ENCODE results near the gene HOXD9. TPM values are rescaled to one million over a fixed set of nuclear protein-coding genes. Genes with fewer than 3 reads are reported as not detected.
A peak's percentile ranks its signal among the peaks of the same experiment; 100 is the strongest.

HOXD9 gene
- not detected in 2 replicates for polyA plus RNA-seq
- polyA minus RNA-seq: not detected in 2 replicates

DNA sequence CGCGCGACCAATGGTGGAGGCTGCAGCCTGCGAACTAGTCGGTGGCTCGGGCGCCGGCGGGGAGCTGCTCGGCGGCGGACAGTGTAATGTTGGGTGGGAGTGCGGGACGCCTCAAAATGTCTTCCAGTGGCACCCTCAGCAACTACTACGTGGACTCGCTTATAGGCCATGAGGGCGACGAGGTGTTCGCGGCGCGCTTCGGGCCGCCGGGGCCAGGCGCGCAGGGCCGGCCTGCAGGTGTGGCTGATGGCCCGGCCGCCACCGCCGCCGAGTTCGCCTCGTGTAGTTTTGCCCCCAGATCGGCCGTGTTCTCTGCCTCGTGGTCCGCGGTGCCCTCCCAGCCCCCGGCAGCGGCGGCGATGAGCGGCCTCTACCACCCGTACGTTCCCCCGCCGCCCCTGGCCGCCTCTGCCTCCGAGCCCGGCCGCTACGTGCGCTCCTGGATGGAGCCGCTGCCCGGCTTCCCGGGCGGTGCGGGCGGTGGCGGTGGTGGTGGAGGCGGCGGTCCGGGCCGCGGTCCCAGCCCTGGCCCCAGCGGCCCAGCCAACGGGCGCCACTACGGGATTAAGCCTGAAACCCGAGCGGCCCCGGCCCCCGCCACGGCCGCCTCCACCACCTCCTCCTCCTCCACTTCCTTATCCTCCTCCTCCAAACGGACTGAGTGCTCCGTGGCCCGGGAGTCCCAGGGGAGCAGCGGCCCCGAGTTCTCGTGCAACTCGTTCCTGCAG lies at the start of gene HOXD9:
TSS of gene HOXD9 (plus strand) at position 37 of the 728 bp plus-strand sequence. CDS start at position 87, 50 bp downstream.
- Histone ChIP-seq H2AFZ (ENCODE audit: low read depth, low read length) (no peak within 1 kb of the TSS), H3K27ac (ENCODE audit: low read length) (no peak within 1 kb of the TSS), H3K4me2 (ENCODE audit: low read length) (no peak within 1 kb of the TSS), H3K9ac (ENCODE audit: low read length) (no peak within 1 kb of the TSS), H4K20me1 (ENCODE audit: insufficient read depth) (no peaks in the 10 kb centered on the region), H3K9me2 (ENCODE audit: insufficient read depth, low read length) (no peaks in the 10 kb centered on the region), H3K79me2 (replicated peaks; ENCODE audit: insufficient read depth, low read length) (no peaks in the 10 kb centered on the region), H3K36me3 (ENCODE audit: insufficient read depth, low read length) (no peaks in the 10 kb centered on the region), H3K4me3 (ENCODE audit: low read length) (peak within 1 kb of the TSS; percentile 59), H3K9me3 (ENCODE audit: low read length) (peaks cover 3% of the 10 kb centered on the region), H3F3A (ENCODE audit: insufficient read depth, low read length, poor library complexity, severe bottlenecking) (no peaks in the 10 kb centered on the region), H3K27me3 (ENCODE audit: insufficient read depth, low read depth, low read length) (peaks cover 99% of the 10 kb centered on the region)
- TF ChIP-seq SMC3 (conservative IDR thresholded peaks at IDR 0.05; ENCODE audit: poor library complexity) (no peak), EZH2 (IDR thresholded peaks at IDR 0.05; ENCODE audit: borderline replicate concordance, insufficient read depth, low read length, poor library complexity, severe bottlenecking) (peak; percentile 97)

DNA sequence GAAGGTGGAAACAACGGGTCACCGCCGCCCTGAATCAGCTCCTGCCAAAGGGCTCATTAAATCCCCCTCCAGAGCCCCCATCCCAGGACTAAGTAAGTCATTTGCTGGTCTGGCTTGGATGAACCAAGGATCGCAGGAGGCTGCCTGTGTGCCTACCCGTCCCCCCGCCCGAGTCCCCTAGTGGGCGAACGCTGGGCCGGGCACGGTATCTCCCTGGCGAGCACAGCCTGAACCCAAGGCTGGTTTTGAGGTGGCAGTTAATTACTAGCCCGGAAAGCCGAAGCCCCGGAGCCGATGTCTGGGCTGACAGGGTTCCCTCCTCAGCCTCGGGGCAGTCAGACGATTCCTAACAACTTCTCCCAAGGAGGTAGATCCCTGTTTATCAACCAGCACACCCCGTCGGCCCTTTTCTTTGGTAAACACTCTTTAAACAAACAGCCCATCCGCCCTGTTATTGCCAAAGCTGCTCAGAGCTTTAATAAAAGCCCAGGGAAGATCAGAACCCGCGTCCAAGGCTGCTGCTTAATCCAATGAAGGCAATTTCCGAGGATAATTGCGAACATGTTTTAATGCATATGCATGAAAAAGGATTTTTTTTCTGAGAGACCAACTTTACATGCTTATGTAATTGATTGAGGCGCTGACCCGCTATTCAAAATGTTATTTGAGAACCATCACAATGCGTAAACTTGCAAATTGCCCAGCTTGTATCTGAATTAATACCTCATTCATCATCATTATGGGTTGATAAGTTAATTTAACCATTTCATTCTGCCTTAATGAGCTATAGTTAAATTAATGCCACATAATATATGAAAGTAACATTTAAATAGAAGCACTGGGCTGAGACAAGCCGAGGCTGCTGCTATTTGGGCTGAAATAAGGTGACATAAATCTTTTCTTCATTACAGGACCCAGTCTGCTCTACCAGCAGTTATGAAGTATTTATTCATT lies 49.3 kb upstream of the HOXD9 start:
- Histone ChIP-seq H3F3A (ENCODE audit: insufficient read depth, low read length, poor library complexity, severe bottlenecking) (no peaks in the 10 kb centered on the region), H3K4me2 (ENCODE audit: low read length) (no peak overlapping the region), H3K9ac (ENCODE audit: low read length) (no peak overlapping the region), H3K79me2 (replicated peaks; ENCODE audit: insufficient read depth, low read length) (no peaks in the 10 kb centered on the region), H3K4me3 (ENCODE audit: low read length) (no peak overlapping the region), H3K27ac (ENCODE audit: low read length) (no peak overlapping the region), H2AFZ (ENCODE audit: low read depth, low read length) (no peak overlapping the region), H3K27me3 (ENCODE audit: insufficient read depth, low read depth, low read length) (peaks cover 100% of the 10 kb centered on the region), H3K36me3 (ENCODE audit: insufficient read depth, low read length) (no peaks in the 10 kb centered on the region), H3K9me2 (ENCODE audit: insufficient read depth, low read length) (no peaks in the 10 kb centered on the region), H4K20me1 (ENCODE audit: insufficient read depth) (no peaks in the 10 kb centered on the region), H3K9me3 (ENCODE audit: low read length) (peaks cover 4% of the 10 kb centered on the region)
- no peak for TF ChIP-seq RAD21 (conservative IDR thresholded peaks at IDR 0.05)
- TF ChIP-seq, protein P1, sequence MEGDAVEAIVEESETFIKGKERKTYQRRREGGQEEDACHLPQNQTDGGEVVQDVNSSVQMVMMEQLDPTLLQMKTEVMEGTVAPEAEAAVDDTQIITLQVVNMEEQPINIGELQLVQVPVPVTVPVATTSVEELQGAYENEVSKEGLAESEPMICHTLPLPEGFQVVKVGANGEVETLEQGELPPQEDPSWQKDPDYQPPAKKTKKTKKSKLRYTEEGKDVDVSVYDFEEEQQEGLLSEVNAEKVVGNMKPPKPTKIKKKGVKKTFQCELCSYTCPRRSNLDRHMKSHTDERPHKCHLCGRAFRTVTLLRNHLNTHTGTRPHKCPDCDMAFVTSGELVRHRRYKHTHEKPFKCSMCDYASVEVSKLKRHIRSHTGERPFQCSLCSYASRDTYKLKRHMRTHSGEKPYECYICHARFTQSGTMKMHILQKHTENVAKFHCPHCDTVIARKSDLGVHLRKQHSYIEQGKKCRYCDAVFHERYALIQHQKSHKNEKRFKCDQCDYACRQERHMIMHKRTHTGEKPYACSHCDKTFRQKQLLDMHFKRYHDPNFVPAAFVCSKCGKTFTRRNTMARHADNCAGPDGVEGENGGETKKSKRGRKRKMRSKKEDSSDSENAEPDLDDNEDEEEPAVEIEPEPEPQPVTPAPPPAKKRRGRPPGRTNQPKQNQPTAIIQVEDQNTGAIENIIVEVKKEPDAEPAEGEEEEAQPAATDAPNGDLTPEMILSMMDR (IDR thresholded peaks at IDR 0.05; ENCODE audit: poor library complexity, severe bottlenecking): no peak
- TF ChIP-seq TAF1 (IDR thresholded peaks at IDR 0.05; ENCODE audit: low read depth): no peak
- no peak for TF ChIP-seq EP300 (conservative IDR thresholded peaks at IDR 0.05; ENCODE audit: poor library complexity, severe bottlenecking)
- TF ChIP-seq SMC3 (conservative IDR thresholded peaks at IDR 0.05; ENCODE audit: poor library complexity): no peak
- TF ChIP-seq, protein P2, sequence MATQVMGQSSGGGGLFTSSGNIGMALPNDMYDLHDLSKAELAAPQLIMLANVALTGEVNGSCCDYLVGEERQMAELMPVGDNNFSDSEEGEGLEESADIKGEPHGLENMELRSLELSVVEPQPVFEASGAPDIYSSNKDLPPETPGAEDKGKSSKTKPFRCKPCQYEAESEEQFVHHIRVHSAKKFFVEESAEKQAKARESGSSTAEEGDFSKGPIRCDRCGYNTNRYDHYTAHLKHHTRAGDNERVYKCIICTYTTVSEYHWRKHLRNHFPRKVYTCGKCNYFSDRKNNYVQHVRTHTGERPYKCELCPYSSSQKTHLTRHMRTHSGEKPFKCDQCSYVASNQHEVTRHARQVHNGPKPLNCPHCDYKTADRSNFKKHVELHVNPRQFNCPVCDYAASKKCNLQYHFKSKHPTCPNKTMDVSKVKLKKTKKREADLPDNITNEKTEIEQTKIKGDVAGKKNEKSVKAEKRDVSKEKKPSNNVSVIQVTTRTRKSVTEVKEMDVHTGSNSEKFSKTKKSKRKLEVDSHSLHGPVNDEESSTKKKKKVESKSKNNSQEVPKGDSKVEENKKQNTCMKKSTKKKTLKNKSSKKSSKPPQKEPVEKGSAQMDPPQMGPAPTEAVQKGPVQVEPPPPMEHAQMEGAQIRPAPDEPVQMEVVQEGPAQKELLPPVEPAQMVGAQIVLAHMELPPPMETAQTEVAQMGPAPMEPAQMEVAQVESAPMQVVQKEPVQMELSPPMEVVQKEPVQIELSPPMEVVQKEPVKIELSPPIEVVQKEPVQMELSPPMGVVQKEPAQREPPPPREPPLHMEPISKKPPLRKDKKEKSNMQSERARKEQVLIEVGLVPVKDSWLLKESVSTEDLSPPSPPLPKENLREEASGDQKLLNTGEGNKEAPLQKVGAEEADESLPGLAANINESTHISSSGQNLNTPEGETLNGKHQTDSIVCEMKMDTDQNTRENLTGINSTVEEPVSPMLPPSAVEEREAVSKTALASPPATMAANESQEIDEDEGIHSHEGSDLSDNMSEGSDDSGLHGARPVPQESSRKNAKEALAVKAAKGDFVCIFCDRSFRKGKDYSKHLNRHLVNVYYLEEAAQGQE (IDR thresholded peaks at IDR 0.05; ENCODE audit: borderline replicate concordance): no peak
- TF ChIP-seq MXI1 (conservative IDR thresholded peaks at IDR 0.05; ENCODE audit: poor library complexity, severe bottlenecking): no peak
- no peak for TF ChIP-seq EZH2 (IDR thresholded peaks at IDR 0.05; ENCODE audit: borderline replicate concordance, insufficient read depth, low read length, poor library complexity, severe bottlenecking)
- no peak for TF ChIP-seq POLR2AphosphoS5 (IDR thresholded peaks at IDR 0.05)

Measured in neural cell (in vitro differentiated cells).